ENCODE measurements around the gene IFNK. TPM values are rescaled to one million over a fixed set of nuclear protein-coding genes. Genes with fewer than 3 reads are reported as not detected.

Gene IFNK
- total RNA-seq, 1 donor from 2014 or later: not detected

GRCh38 chr9:27558307-27558706, 34.2 kb downstream of the IFNK start:
- DNase-seq (ENCODE audit: low read depth): no peak
- TF ChIP-seq, protein P1, sequence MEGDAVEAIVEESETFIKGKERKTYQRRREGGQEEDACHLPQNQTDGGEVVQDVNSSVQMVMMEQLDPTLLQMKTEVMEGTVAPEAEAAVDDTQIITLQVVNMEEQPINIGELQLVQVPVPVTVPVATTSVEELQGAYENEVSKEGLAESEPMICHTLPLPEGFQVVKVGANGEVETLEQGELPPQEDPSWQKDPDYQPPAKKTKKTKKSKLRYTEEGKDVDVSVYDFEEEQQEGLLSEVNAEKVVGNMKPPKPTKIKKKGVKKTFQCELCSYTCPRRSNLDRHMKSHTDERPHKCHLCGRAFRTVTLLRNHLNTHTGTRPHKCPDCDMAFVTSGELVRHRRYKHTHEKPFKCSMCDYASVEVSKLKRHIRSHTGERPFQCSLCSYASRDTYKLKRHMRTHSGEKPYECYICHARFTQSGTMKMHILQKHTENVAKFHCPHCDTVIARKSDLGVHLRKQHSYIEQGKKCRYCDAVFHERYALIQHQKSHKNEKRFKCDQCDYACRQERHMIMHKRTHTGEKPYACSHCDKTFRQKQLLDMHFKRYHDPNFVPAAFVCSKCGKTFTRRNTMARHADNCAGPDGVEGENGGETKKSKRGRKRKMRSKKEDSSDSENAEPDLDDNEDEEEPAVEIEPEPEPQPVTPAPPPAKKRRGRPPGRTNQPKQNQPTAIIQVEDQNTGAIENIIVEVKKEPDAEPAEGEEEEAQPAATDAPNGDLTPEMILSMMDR (conservative IDR thresholded peaks at IDR 0.05; ENCODE audit: low read depth, low read length): no peak

DNA sequence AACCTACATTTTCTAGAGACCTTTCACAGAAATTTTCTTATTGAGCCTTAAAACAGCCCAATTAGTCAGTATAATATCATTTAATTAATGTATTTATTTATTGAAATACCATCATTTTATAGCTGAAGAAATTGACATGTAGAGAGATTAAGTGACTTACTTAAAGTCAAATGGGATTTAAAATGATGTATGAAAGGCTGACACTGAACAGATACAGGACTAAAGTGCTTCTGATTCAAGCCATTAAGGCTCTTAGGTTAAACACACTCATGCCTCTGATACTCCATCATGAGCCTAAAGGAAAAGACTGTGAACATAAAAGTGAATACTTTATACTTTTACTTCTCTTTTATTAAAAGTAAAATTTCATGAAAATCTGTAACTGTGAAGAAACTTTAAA, 36.4 kb downstream of the IFNK start:
- no peak for DNase-seq (ENCODE audit: low read depth)
- no peak overlapping the region for H3K4me3 ChIP-seq (ENCODE audit: low read depth, low read length)
- TF ChIP-seq, protein P1 (conservative IDR thresholded peaks at IDR 0.05; ENCODE audit: low read depth, low read length): no peak

More at GRCh38 chr9:27558307-27558706, 34.2 kb downstream of the IFNK start:
- H3K4me3 ChIP-seq (ENCODE audit: low read depth, low read length): no peak overlapping the region

- DNase-seq (ENCODE audit: low read depth): no peak
- TF ChIP-seq, protein P1 (conservative IDR thresholded peaks at IDR 0.05; ENCODE audit: low read depth, low read length): no peak
- H3K4me3 ChIP-seq (ENCODE audit: low read depth, low read length): no peak overlapping the region
Measured at GRCh38 chr9:27561685-27562084, 37.6 kb downstream of the IFNK start.

- DNase-seq (ENCODE audit: low read depth): no peak
- no peak overlapping the region for H3K4me3 ChIP-seq (ENCODE audit: low read depth, low read length)
- TF ChIP-seq, protein P1 (conservative IDR thresholded peaks at IDR 0.05; ENCODE audit: low read depth, low read length): no peak
Measured at GRCh38 chr9:27563738-27564430, 39.8 kb downstream of the IFNK start.

DNA sequence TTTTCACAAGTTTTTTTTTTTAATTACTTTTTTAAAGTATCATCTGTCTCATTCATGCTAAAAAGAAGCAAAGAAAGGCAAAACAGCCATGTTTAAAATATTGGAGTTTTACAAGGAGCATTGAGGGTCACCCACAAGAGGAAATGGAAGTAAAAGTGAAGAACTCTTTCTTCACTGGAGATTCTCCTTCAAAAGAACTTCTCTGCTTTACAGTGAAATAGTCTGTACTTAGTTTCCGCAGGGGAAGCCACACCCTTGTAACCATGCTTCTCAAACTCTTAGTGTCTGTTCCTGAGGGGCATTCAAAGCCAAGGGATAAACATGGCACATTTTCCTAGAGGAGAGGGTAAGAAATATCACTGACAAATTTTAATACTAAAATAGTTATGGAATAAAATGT, 40.6 kb downstream of the IFNK start:
- no peak for DNase-seq (ENCODE audit: low read depth)
- no peak overlapping the region for H3K4me3 ChIP-seq (ENCODE audit: low read depth, low read length)
- TF ChIP-seq, protein P1 (conservative IDR thresholded peaks at IDR 0.05; ENCODE audit: low read depth, low read length): no peak

DNA sequence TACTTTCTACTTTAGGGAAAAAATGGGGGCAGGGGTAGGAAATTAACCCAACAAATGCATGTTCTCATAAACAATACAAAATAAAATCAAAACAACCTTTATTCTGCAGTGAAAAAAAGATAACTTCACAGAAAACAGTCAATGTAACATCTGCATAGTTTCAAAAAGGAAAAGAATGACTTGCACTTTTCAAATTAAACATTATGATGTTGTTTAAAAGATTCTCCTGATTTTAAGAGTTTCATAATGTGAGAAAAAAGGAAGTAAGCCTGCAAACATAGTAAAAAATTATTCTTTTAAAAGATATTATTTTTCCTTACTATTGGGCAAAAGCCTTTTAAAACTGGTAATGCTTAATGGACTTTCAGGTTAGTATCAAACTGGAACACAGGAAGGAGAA, 41.6 kb downstream of the IFNK start:
- H3K4me3 ChIP-seq (ENCODE audit: low read depth, low read length): no peak overlapping the region
- TF ChIP-seq, protein P1 (conservative IDR thresholded peaks at IDR 0.05; ENCODE audit: low read depth, low read length): no peak
- DNase-seq (ENCODE audit: low read depth): no peak

DNA sequence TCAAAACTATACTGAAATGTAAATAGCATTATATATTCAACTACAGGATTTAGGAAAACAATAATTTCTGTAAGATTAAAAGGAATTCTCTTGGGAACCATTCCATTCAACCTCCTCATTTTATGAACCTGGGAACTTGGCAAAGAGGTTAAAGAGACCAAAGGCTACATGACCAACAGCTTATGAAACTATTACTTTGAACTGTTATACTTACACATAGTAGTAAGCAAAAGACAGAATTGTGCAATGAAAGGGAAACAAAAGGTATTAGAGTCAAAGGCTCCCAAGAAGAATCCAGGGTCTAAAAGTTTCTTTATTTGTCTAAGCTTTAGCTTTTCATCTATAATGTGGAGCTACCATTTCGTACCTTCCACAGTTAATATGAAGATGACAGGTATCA, 42.0 kb downstream of the IFNK start:
- H3K4me3 ChIP-seq (ENCODE audit: low read depth, low read length): no peak overlapping the region
- DNase-seq (ENCODE audit: low read depth): no peak
- TF ChIP-seq, protein P1 (conservative IDR thresholded peaks at IDR 0.05; ENCODE audit: low read depth, low read length): no peak

All from epithelial cell of proximal tubule (primary cell).